Mucosa of descending colon (tissue), 3 donors: ENCODE measurements around the gene MSH3. TPM values are rescaled to one million over a fixed set of nuclear protein-coding genes. Genes with fewer than 3 reads are reported as not detected.

Experiments
- total RNA-seq, 3 donors: library from RNA; stranded (reverse); fragmentation: NEBNext Ultra II Directional in 2 of 3; extraction: Animal tissue kit (Norgen Biotek cat#: 25700) in 2 of 3; gene quantifications; one replicate each; pipeline versions ENCODE4 v1.2.1 to v1.2.4, GENCODE V29; 2021 to 2023
- donor health status: DM: no; HTN: no; CAD: no; lungs with moderate emphysema.
- donor health status: DM: no; HTN: no; CAD: no.
- donor health status: DM: no; HTN: yes; CAD: no.

The MSH3 gene
- total RNA-seq, 3 donors from 2014 or later: 16.8 to 20.0 (median 17.1) TPM

Other genes with a start within 250 kb of the MSH3 start
- 10 to 100 TPM; 32.4 to 56.9 (median 52.2) TPM for gene ZFYVE16, start 246.6 kb upstream of the MSH3 start, total RNA-seq
- gene FAM151B, start 166.6 kb upstream of the MSH3 start, total RNA-seq: 1 to 10 TPM; 1.2 to 3.2 (median 1.5) TPM
- not detected for gene ANKRD34B, start 84.4 kb upstream of the MSH3 start, total RNA-seq
- gene DHFR, start 331 bp downstream of the MSH3 start, total RNA-seq: 10 to 100 TPM; 15.3 to 35.9 (median 18.6) TPM